Activated CD8-positive, alpha-beta memory T cell treated with anti-CD3 and anti-CD28 coated beads, Interleukin-2, amount 50 U/mL, for 24 hours (primary cell): Measurements from ENCODE around the gene ZNF19.
A peak's percentile ranks its signal among the peaks of the same experiment; 100 is the strongest.

Experiments
- DNase-seq: peaks from one replicate; pipeline ENCODE4 v3.0.0-alpha.2; 2020; ENCODE audit errors: extremely low read depth

ZNF19 gene

GRCh38 chr16:71490361-71490760, 1.2 kb upstream of the ZNF19 start:
- DNase-seq = no peak

DNA sequence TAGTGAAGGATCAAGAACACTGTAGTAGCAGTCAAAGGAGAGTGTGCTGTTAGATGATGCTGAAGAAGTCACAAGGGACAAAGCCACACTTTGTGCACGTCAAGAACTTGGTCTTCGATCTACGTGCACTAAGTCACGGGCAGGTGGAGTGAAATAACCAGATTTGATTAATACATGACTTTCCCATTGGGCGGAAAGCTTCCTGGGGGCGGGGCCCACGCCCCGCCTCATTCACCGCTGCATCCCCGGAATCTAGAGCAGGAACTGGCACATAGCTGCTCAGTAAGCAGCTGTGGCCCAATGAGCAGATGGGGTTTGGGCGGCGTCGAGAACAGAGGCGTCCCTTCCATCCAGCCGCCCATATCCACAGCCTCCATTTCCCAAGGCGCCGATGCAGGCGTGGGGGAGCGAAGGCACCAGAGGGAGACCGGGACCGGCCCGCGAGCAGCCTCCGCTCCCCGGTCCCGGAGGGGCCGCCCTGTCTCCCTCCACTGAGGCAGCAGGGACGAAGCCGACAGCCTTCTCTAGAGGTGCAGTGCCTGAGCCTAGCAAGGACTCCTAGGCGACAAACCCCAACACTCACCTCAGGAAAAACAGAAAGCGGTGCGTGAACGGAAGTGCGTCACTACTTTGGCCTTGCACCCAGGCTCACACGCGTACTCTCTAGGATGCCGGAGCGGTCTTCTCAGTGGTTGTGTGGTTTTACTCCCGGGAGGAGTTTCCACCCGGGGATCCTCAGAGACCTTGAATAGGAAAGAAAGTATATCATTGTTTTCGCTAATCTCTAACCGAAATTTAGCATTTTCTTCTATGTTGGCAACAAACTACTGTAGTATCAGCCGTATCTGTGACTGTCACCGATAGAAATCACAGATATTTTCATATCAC, 4.9 kb downstream of the ZNF19 start:
- DNase-seq = peak; percentile 52

- no peak for DNase-seq
Measured at GRCh38 chr16:71482569-71482968, 6.6 kb downstream of the ZNF19 start.

- DNase-seq = no peak
Measured at GRCh38 chr16:71480956-71481355, 8.2 kb downstream of the ZNF19 start.

GRCh38 chr16:71479420-71479819, 9.7 kb downstream of the ZNF19 start:
- DNase-seq = no peak

GRCh38 chr16:71476457-71477124, 12.5 kb downstream of the ZNF19 start:
- no peak for DNase-seq

DNA sequence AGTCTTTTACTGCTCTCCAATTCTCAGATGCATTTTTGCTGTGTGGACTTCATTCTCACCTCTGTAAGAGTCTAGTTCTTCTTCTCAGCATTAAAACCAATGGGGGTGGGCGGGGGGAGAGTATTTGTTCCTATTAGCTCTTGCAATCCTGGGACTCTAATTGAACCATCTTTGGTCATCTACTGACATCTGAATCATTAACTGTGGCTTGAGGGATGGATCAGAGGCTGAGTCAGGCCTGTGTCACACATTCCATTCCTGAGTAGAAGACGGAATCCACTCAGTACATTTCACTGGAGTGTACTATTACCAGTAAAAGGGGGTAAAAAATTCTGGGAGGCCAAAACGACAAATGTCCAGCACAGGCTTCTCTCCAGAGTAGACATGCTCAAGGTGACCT, 14.3 kb downstream of the ZNF19 start:
- DNase-seq = no peak

DNA sequence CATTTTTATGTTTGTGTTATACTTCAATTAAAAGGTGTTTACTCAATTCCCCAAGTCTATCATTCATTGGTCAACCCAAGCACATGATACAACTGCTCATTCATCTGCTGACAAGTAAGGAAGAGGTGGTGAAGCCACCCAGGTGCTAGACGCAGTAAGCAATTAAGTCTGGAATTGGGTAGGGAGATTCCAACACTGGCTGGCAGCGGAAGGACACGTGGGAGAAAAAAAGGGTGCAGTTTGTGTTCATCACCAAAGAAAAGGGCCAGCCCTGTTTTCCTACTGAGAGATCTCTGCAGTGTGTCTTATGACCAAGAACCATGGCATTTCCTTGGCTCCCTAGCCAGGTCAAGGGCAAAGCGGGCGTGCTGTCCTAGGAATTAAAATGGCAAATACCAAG, 15.2 kb downstream of the ZNF19 start:
- DNase-seq = no peak

DNA sequence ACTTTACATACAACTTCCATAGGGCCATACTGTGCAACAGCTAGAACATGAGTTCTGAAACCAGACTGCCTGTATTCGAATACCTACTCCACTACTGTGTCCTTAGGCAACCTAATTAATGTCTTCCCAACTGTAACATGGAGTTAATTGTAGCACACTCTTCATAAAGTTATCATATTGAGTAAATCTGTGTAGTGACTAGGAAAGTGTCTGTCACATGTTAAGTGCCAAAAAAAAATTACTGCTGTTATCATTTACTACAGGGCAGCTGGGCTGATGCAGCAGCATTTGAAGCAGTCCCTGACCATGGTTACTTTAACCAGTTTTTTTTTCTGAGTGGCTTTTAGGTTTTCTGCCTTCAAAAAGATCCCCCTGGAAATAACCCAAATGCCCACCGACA, 16.2 kb downstream of the ZNF19 start:
- no peak for DNase-seq

GRCh38 chr16:71472051-71472450, 17.1 kb downstream of the ZNF19 start:
- DNase-seq = no peak

GRCh38 chr16:71467810-71468209, 21.3 kb downstream of the ZNF19 start:
- no peak for DNase-seq

- DNase-seq = no peak
Measured at GRCh38 chr16:71464231-71464630, 24.9 kb downstream of the ZNF19 start.

DNA sequence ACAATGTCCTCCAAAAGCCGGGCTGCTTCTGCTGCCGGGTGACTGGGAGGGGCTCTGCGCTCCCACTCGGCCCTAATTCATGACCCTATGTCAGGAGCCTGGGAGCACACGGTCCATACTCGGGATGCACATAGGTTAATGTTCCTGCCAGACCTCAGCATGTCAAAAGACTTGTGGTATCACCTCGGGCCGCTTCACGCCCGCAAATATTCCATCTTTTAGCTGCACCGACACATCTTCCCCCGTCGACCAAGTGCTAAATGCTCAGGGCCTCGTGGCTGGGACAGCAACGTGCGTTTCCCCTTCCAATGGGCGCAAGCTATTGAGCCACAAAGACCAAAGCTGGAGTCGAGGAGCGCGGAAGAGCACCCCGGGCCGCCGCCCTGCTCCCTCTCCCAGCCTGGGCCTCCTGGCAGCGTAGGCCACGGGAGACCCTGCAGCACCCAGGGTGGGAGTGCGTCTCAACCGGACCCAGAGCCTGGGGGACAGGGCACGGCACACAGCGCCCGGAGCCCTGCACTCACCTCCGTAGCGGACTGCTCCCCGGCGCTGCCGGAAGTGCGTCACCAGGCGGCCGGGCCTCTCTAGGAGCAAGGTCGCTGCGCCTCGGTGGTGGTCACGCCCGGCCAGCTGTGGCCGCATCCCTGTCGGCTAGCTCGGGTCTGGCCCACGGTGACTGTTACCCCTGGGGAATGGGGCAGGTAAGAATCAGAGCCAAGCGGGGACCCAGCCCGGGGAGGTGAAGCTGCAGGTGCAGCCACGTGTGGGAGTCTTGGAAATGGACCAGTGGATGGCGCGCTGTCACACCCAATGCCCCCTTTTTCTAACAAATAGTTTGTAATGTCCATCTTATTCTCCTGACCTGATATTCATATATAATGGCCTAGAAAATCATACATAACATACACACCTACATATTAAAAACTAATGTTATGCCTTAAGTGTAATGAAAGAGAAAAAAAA, 27.2 kb downstream of the ZNF19 start, which contains the start of gene ZNF23:
Gene ZNF23 (minus strand): TSS at position 562 of the 963 bp plus-strand sequence. CDS start 5,451 bp downstream, outside the sequence.
- peak; percentile 38 for DNase-seq

DNA sequence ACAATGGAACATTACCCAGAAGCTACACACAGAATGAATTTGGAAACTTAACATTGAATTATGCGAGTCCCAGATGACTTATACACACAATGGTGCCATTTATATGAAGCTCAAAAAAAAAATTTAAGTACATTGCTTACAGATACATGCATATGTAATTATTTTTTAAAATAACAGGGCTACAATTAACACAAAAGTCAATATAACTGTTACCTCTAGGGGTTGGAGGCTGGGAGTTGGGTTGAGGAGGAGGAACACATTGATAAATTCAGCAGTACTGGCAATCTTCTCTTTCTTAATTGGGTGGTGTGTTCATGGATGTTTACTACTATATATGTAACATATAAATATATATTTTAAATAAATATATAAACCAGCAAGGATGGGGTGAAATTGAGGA, 28.2 kb downstream of the ZNF19 start:
- DNase-seq = no peak

GRCh38 chr16:71460236-71460635, 28.9 kb downstream of the ZNF19 start:
- DNase-seq = no peak

DNA sequence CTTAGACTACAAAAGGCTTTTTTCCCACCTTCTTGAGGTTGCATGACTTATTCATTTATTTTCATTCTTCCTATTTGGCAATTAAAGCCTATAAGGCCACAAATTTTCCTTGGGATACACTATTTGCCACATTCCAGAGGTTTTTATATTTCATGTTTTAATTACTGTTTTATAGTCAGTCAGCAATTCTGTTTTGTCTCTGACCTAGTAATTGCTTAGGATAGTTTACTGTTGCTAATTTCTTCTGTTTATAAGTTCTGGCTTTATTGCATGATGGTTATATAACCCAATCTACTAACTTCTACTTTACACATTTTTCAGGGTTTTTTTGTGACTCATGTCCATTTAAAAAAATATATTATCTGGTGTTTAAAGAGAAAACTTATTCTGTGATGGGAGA, 29.6 kb downstream of the ZNF19 start:
- no peak for DNase-seq

- no peak for DNase-seq
Measured at GRCh38 chr16:71456801-71457200, 32.3 kb downstream of the ZNF19 start.

DNA sequence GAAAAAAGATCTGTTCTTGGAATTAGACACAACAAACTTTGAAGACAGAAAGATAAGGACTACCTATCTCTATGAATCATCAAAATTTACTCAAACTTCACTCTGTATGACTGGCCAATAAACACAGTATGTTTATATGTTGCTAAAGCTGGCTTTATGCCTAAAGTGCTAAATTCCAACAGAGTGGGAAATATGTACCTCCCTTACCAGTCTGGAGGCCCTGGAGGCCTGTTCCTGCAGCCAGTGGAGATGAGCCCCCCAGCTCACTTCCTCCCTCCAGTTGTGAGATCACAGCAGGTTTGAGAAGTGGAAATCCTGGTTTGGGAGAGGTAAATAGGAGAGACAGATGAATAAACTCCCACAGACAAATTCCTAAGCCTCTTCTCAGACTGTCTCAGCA, 36.1 kb downstream of the ZNF19 start:
- no peak for DNase-seq

GRCh38 chr16:71449020-71449419, 40.1 kb downstream of the ZNF19 start:
- no peak for DNase-seq

GRCh38 chr16:71448274-71448866, 40.8 kb downstream of the ZNF19 start:
- DNase-seq = no peak

DNA sequence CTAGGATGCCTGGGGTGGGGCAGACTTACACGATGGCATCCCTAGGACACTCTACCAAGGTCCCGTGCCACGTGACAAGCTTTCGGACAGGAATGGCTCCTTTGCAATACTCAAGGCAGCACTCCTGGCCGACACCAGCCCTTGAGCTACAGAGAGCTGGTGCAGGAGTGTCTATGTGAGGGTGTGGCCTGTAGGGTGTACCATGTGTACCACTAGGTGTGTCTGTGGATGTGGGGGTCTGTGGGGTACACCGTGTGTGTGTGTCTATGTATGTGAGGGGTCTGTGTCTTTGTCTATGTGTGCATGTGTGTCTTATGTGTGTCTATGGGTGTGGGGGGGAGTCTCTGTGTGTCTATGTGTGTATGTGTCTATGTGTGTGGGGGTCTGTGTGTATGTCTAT, 45.4 kb downstream of the ZNF19 start:
- DNase-seq = no peak

DNA sequence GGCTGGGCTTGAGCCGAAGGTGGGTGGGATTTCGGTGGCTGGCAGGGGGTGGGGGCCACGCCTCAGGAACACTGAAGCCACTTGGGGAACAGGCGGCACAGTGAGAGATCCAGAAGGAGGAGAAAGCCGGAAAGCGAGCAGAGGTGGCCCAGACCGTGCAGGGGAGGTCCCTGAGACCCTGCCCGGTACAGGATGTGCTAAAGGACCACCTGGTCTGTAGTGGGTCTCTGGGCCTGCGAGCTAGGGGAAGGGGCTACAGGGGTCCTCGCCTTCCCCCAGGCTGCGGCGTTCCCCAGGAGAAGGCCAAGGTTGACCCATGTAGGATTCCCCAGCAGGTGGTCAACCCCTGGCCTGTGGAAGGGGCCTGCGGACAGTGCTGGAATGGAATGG, 47.1 kb downstream of the ZNF19 start, which contains the start of gene TLE7:
Gene TLE7 (minus strand): TSS at position 4 of the 390 bp plus-strand sequence. CDS start 8,730 bp downstream, outside the sequence.
- no peak for DNase-seq
